Bronchial epithelial cell (primary cell): ENCODE data around the gene INPP5F. TPM values are rescaled to one million over a fixed set of nuclear protein-coding genes. Genes with fewer than 3 reads are reported as not detected.
"Not testable (repeated sequence)": the region's sequence is repeated elsewhere in the genome, so short reads cannot be mapped to it uniquely, and the experiment has no call there.

Source experiments
- DNase-seq: peaks from one replicate; pipeline ENCODE4 v3.0.0-alpha.2; 2010; ENCODE audit warnings: low read depth
- FAIRE-seq: peaks from 2 replicates; lab custom pipeline; 2011; peaks lifted over from hg19 to GRCh38; lab: Jason Lieb, UNC
- H3K27me3 ChIP-seq: 2 replicates; pipeline ENCODE4 v1.5.1; 2011; ENCODE audit warnings: low read length; ENCODE audit not compliant: control insufficient read depth, insufficient read depth
- H3K36me3 ChIP-seq: 2 replicates; pipeline ENCODE4 v1.5.1; 2011; ENCODE audit warnings: low read length; ENCODE audit not compliant: control insufficient read depth, insufficient read depth
- H3K4me3 ChIP-seq: 2 replicates; pipeline ENCODE4 v1.5.1; 2011; ENCODE audit warnings: mild to moderate bottlenecking, low read depth, low read length, control low read depth
- total RNA-seq: library from RNA; depleted of rRNA; stranded (reverse); fragments of >200 nt; gene quantifications from 2 replicates; pipeline ENCODE4 v1.2.1, GENCODE V29; 2014
- TF ChIP-seq, protein P1 (sequence below): IDR thresholded peaks from 2 replicates; pipeline ENCODE4 v1.5.1; 2011; ENCODE audit warnings: mild to moderate bottlenecking, moderate library complexity, low read length, control low read depth, inconsistent platforms; ENCODE audit not compliant: insufficient read depth, severe bottlenecking

Gene INPP5F
- total RNA-seq, 1 donor from 2014 or later = 11.6 TPM

DNA sequence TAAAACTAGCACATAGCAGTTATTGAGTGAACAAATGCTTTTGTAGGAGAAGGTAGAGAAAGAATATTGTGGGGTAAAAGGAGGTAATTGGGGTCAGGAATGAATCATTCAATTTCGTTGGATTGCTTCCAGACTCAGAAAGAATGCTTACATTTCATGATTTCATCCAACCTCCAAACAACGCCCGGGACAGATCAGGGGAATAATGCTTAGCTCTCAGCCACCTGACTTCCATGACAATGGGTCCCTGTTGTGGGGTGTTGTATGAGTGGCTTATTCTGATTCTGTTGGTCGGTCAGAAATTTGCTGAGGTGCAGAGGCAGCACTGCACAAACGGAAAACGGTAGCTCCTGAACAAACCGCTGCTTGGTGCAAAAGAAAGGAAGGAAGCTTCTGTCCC, 24.0 kb upstream of the INPP5F start:
- no peak for FAIRE-seq
- TF ChIP-seq, protein P1, sequence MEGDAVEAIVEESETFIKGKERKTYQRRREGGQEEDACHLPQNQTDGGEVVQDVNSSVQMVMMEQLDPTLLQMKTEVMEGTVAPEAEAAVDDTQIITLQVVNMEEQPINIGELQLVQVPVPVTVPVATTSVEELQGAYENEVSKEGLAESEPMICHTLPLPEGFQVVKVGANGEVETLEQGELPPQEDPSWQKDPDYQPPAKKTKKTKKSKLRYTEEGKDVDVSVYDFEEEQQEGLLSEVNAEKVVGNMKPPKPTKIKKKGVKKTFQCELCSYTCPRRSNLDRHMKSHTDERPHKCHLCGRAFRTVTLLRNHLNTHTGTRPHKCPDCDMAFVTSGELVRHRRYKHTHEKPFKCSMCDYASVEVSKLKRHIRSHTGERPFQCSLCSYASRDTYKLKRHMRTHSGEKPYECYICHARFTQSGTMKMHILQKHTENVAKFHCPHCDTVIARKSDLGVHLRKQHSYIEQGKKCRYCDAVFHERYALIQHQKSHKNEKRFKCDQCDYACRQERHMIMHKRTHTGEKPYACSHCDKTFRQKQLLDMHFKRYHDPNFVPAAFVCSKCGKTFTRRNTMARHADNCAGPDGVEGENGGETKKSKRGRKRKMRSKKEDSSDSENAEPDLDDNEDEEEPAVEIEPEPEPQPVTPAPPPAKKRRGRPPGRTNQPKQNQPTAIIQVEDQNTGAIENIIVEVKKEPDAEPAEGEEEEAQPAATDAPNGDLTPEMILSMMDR = no peak
- no peaks in the 10 kb centered on the region for H3K27me3 ChIP-seq
- peak; percentile 57 for DNase-seq
- H3K4me3 ChIP-seq = no peak overlapping the region
- no peaks in the 10 kb centered on the region for H3K36me3 ChIP-seq

DNA sequence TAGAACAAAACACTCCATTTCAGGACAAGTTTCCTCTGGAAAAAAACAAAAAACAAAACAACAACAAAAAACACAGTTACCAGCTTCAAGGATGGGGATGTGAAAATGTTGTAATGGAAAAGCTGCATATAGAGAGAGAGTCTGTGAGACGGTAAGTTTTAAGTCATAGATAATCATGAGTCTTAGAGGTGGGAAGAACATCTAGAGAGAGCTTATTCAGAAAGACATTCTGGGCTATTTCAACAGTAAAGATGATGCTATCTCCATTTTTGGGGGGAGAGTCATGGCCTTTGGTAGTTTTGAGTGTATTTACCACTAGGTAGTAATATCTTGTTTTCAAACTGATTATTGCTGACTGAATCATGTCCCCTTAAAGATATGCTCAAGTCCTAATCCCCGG, 23.3 kb upstream of the INPP5F start:
- DNase-seq = no peak
- Histone ChIP-seq H3K36me3 (no peaks in the 10 kb centered on the region), H3K4me3 (no peak overlapping the region), H3K27me3 (no peaks in the 10 kb centered on the region)
- TF ChIP-seq, protein P1 = no peak
- FAIRE-seq = no peak

DNA sequence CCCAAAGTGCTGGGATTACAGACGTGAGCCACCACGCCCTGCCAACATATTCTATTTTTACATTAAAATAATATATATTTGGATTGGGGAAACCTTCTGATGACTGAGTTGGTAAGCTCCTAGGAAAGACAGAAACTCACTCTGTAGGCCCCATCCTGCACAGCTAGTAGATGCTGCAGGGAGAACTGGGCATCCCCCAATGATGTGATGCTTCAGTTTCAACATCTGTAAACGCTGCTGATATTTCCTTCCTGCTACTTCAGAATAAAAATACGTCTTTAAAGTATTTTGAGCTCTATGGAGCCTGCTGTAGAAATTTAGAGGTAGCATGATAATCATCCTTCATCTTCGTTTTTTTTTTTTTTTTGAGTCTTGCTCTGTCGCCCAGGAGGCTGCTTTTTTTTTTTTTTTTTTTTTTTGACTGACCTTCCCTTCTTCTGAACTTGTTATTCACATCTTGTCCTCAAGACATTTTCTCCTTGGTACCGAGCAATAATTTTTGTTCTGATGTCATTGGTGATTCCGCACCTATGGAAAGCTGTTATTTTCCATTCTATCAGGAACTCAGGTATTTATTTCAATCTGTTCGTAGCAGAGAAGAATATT, 21.8 kb upstream of the INPP5F start:
- FAIRE-seq (no peak), DNase-seq (no peak)
- TF ChIP-seq, protein P1 = no peak
- H3K4me3 ChIP-seq = no peak overlapping the region
- no peaks in the 10 kb centered on the region for H3K36me3 ChIP-seq
- no peaks in the 10 kb centered on the region for H3K27me3 ChIP-seq

DNA sequence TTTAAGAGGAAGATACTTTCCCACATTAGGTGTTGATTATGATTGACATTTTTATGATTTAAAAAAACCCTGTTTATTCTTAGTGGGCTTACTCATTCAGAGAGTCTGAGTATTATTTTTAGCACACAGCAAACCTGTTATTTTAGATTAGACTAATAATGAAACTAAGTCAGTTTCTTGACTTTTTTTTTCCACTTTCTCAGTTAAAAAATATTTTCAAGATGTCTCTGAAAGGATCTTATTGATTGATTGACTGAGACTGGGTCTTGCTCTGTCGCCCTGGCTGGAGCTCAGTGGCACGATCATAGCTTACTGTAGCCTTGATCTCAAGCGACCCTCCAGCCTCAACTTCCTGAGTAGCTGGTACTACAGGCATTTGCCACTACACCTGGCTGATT, 20.4 kb upstream of the INPP5F start:
- FAIRE-seq = no peak
- DNase-seq = no peak
- TF ChIP-seq, protein P1 = no peak
- no peak overlapping the region for H3K4me3 ChIP-seq
- H3K36me3 ChIP-seq = no peaks in the 10 kb centered on the region
- no peaks in the 10 kb centered on the region for H3K27me3 ChIP-seq

DNA sequence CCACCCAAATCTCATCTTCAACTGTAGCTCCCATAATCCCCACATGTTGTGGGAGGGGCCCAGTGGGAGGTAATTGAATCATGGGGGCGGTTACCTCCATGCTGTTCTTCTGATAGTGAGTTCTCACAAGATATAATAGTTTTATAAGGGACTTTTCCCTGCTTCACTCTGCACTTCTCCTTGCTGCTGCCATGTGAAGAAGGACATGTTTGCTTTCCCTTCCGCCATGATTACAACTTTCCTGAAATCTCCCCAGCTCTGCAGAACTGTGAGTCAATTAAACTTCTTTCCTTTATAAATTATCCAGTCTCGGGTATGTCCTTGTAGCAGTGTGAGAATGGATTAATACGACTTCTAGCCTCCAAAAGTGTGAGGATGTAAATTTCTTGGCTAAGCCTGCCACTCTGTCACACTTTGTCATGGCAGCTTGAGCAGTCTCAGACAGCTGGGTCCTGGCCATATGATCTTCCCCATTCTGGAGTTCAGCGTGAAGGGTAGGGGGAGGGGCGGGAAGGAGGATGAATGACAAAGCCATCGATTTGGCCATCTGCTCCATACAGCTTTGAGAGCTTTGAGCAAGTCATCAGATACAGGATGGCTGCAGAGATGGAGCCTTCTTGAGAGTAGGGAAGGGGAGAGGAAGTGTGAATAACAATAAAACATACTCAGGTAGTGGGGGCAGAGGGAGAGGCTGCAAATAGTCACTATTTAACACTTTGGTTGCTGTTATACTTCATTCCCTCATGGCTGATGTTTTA, 19.1 kb upstream of the INPP5F start:
- FAIRE-seq (no peak), DNase-seq (no peak)
- H3K4me3 ChIP-seq = no peak overlapping the region
- no peaks in the 10 kb centered on the region for H3K27me3 ChIP-seq
- TF ChIP-seq, protein P1 = no peak
- H3K36me3 ChIP-seq = no peaks in the 10 kb centered on the region

DNA sequence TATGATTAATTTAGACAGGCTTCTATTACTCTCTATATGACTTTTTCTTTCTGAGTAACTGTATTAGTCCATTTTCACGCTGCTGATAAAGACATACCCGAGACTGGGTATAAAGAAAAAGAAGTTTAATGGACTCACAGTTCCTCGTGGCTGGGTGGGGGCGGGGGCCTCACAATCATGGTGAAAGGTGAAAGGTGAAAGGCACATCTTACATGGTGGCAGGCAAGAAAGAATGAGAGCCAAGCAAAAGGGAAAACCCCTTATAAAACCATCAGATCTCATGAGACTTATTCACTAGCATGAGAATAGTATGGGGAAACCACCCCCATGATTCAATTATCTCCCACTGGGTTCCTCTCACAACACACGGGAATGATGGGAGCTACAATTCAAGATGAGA, 18.5 kb upstream of the INPP5F start:
- not testable (repeated sequence) for H3K4me3 ChIP-seq, DNase-seq, H3K36me3 ChIP-seq, H3K27me3 ChIP-seq, FAIRE-seq

DNA sequence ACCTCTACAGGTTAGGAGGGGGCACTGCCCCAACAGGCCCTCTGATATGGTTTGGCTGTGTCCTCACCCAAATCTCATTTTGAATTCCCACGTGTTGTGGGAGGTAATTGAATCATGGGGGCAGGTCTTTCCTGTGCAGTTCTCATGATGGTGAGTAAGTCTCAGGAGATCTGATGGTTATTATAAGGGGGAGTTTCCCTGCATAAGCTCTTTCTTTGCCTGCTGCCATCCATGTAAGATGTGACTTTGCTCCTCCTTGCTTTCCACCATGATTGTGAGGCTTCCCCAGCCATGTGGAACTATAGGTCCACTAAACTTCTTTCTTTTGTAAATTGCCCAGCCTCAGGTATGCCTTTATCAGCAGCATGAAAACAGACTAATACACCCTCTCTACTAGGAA, 14.9 kb upstream of the INPP5F start:
- not testable (repeated sequence) for H3K36me3 ChIP-seq, FAIRE-seq, DNase-seq, H3K4me3 ChIP-seq, H3K27me3 ChIP-seq
